HL-60 (cell line): ENCODE data around the gene NUP205.
A peak's percentile ranks its signal among the peaks of the same experiment; 100 is the strongest.
"Not testable (repeated sequence)": the region's sequence is repeated elsewhere in the genome, so short reads cannot be mapped to it uniquely, and the experiment has no call there.

Experiments
- DNase-seq, 2 experiments: peaks; one replicate each; pipeline ENCODE4 v3.0.0-alpha.2; 2010 to 2020; ENCODE audit warnings: low read depth in 1 of 2, low spot score in 1 of 2
- H3K27ac ChIP-seq: fragments of 250-450 bp; sonication (Bioruptor Pico); replicated peaks from 2 replicates; pipeline ENCODE4 v1.5.1; 2020; ENCODE audit warnings: mild to moderate bottlenecking, moderate library complexity
- H3K27me3 ChIP-seq: fragments of 250-450 bp; sonication (Bioruptor Pico); 2 replicates; pipeline ENCODE4 v1.5.1; 2021; ENCODE audit warnings: mild to moderate bottlenecking, moderate library complexity; ENCODE audit not compliant: insufficient read depth, poor library complexity, severe bottlenecking
- H3K4me3 ChIP-seq: replicated peaks from 2 replicates; pipeline ENCODE4 v1.5.1; 2011; ENCODE audit warnings: mild to moderate bottlenecking, control low read depth, low read length; ENCODE audit not compliant: insufficient read depth
- CTCF ChIP-seq: IDR thresholded peaks from one replicate; pipeline ENCODE4 v1.5.1; 2011; ENCODE audit warnings: low read length, control low read depth, inconsistent platforms; ENCODE audit not compliant: insufficient read depth
- GABPA ChIP-seq: IDR thresholded peaks from 2 replicates; pipeline ENCODE4 v1.6.1; 2012; ENCODE audit warnings: low read depth
- POLR2AphosphoS5 ChIP-seq: IDR thresholded peaks from 2 replicates; pipeline ENCODE4 v1.6.1; 2012; ENCODE audit warnings: low read depth
- REST ChIP-seq: IDR thresholded peaks from 2 replicates; pipeline ENCODE4 v1.6.1; 2012; ENCODE audit warnings: low read depth; ENCODE audit not compliant: insufficient replicate concordance
- SPI1 ChIP-seq: IDR thresholded peaks from 2 replicates; pipeline ENCODE4 v1.6.1; 2012; ENCODE audit warnings: low read depth, mild to moderate bottlenecking, borderline replicate concordance

The NUP205 gene

GRCh38 chr7:135690566-135690965 lies 132.8 kb downstream of the NUP205 start:
- no peak for DNase-seq
- Histone ChIP-seq H3K27me3 (no peaks in the 10 kb centered on the region), H3K27ac (no peak overlapping the region), H3K4me3 (no peak overlapping the region)
- TF ChIP-seq REST (no peak), CTCF (no peak), GABPA (no peak), POLR2AphosphoS5 (no peak), SPI1 (no peak)

GRCh38 chr7:135692055-135692454 lies 134.3 kb downstream of the NUP205 start:
- no peak overlapping the region for H3K4me3 ChIP-seq
- peak in 1 of 2 experiments; percentile 26 for DNase-seq
- H3K27ac ChIP-seq = no peak overlapping the region
- TF ChIP-seq SPI1 (no peak), CTCF (no peak), REST (no peak), POLR2AphosphoS5 (no peak), GABPA (no peak)
- H3K27me3 ChIP-seq = no peaks in the 10 kb centered on the region

GRCh38 chr7:135692606-135693005 lies 134.9 kb downstream of the NUP205 start:
- not testable (repeated sequence) for DNase-seq, H3K4me3 ChIP-seq, H3K27ac ChIP-seq, H3K27me3 ChIP-seq

GRCh38 chr7:135693558-135693957 lies 135.8 kb downstream of the NUP205 start:
- no peak overlapping the region for H3K27ac ChIP-seq
- H3K27me3 ChIP-seq = no peaks in the 10 kb centered on the region
- TF ChIP-seq SPI1 = no peak
- TF ChIP-seq GABPA = no peak
- no peak for TF ChIP-seq CTCF
- no peak for TF ChIP-seq REST
- no peak for TF ChIP-seq POLR2AphosphoS5

More at GRCh38 chr7:135693558-135693957, 135.8 kb downstream of the NUP205 start:
- H3K4me3 ChIP-seq = no peak overlapping the region
- DNase-seq = no peak
